KOPT-K1 (cell line): ENCODE data around the gene CDH15.

Experiments used
- H3K27ac ChIP-seq: fragments of 200-600 bp; sonication (generic); 2 replicates; pipeline ENCODE4 v1.5.1; 2016; ENCODE audit warnings: antibody characterized with exemption, mild to moderate bottlenecking, low read depth, low read length; ENCODE audit not compliant: poor library complexity, severe bottlenecking
- H3K36me3 ChIP-seq: fragments of 200-600 bp; sonication (generic); 2 replicates; pipeline ENCODE4 v1.5.1; 2017; ENCODE audit warnings: antibody characterized with exemption, mild to moderate bottlenecking, low read length, moderate library complexity; ENCODE audit not compliant: insufficient read depth
- H3K9me3 ChIP-seq: fragments of 200-600 bp; sonication (generic); 2 replicates; pipeline ENCODE4 v1.5.1; 2017; ENCODE audit warnings: antibody characterized with exemption, low read length, mild to moderate bottlenecking; ENCODE audit not compliant: insufficient read depth, poor library complexity, severe bottlenecking

The CDH15 gene, protein sequence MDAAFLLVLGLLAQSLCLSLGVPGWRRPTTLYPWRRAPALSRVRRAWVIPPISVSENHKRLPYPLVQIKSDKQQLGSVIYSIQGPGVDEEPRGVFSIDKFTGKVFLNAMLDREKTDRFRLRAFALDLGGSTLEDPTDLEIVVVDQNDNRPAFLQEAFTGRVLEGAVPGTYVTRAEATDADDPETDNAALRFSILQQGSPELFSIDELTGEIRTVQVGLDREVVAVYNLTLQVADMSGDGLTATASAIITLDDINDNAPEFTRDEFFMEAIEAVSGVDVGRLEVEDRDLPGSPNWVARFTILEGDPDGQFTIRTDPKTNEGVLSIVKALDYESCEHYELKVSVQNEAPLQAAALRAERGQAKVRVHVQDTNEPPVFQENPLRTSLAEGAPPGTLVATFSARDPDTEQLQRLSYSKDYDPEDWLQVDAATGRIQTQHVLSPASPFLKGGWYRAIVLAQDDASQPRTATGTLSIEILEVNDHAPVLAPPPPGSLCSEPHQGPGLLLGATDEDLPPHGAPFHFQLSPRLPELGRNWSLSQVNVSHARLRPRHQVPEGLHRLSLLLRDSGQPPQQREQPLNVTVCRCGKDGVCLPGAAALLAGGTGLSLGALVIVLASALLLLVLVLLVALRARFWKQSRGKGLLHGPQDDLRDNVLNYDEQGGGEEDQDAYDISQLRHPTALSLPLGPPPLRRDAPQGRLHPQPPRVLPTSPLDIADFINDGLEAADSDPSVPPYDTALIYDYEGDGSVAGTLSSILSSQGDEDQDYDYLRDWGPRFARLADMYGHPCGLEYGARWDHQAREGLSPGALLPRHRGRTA

DNA sequence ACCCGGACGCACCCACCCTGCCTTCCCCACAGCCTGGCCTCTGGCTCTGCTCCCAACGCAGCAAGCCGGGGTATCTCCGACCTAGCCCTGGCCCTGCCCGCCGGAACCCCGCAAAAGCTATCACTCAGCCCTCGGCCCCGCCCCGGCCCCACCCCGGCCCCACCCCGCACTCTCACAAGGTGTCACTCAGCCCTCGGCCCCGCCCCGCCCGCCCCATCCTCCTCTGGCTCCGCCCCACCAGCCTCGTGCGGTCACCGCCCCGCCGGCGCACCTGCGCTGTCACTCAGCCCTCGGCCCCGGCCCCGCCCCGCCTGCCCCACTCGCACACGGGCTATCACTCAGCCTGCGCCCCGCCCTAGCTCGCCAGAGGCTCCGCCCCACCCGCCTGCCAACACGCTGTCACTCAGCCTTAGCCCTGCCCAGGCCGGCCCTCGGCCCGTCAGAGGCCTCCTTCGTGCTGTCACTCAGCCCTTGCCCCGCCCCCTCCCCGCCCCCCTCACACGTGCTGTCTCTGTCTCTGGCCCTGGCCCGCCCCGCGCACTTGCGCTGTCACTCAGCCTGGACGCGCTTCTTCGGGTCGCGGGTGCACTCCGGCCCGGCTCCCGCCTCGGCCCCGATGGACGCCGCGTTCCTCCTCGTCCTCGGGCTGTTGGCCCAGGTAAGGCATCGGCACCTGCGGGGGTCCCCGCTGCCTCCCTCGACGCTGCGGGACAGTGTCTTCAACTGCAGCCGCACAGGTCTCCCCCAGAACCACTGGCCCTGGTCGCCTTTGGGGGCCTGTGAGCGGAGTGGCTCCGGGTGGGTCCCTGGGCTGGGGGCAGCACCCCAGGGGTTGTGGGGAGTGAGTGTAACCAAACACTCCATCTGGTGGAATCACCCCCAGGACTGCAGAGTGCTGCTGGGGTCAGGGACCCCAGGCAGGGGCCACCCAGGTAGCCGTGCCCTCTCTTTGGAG is at the start of gene CDH15:
TSS of gene CDH15 (plus strand) at position 533 of the 955 bp plus-strand sequence. CDS start at position 617, 84 bp downstream.
- Histone ChIP-seq H3K36me3 (no peaks in the 10 kb centered on the region), H3K27ac (no peak within 1 kb of the TSS), H3K9me3 (no peaks in the 10 kb centered on the region)

DNA sequence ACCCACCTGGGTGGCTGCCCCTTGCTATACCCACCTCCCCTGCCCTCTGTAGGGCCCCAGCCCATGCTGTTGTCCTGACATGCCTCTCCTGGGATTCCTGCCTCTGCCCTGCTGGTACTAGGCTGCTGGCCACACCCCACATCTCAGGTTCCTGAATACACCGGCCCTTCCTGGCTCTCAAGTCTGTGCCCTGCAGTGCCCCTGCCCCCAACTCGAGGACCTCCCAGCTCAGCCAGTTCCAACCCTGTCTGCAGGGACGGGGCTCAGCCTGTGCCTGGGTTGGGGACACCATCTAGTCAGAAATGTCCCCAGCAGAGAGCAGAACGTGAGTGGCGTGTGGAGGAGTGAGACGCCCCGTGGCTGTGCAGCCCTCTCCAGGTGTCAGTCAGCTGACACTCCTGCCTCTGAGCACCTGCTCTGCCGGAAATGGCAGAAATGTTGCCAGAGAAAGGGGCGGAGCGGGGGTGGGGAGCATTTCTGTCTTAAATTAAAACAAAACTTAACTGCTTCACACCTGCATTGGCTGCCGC is 49.2 kb upstream of the CDH15 start:
- Histone ChIP-seq H3K27ac (peak overlapping the region; percentile 67), H3K36me3 (peaks cover 97% of the 10 kb centered on the region), H3K9me3 (peaks cover 8% of the 10 kb centered on the region)

DNA sequence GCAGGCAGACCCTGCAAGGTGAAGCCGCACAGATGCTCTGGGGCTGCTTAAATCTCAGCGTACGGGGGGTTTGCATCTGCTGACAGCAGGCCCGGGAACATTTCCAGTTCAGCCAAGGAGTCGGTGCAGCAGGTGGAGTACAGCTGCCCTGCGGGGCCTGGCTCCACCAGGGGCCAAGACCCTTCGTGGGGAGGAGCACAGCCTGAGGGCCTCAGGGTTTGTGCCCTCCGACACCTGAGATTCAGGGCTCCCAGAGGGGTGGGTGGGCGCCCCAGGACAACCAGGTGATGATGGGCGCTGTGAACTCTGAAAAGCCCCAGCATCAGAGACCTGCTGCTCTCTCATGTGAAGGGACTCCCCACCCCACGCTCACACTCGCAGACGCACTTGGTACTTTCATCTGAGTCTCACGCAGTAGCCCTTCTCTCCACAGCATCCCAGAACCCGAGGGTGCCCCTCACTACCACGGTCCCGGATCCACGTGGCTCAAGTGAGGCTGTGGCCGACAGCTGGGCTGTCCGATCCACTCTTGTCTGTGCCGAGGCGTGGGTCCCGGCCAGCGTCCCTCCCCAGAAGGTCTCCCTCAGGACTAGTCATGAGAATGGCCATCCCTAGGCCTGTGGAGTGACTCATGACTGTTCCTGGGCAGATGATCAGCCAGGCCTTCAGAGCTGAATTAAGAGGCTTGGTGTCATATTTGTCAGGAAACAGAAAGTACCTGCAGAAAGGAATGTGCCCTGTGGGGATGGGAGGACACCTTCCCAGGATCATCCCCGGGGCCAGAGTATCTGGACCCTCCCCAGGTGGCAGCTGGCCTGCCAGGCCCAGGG is 48.3 kb upstream of the CDH15 start:
- H3K9me3 ChIP-seq = peaks cover 8% of the 10 kb centered on the region
- peak overlapping the region; percentile 67 for H3K27ac ChIP-seq
- H3K36me3 ChIP-seq = peaks cover 94% of the 10 kb centered on the region

DNA sequence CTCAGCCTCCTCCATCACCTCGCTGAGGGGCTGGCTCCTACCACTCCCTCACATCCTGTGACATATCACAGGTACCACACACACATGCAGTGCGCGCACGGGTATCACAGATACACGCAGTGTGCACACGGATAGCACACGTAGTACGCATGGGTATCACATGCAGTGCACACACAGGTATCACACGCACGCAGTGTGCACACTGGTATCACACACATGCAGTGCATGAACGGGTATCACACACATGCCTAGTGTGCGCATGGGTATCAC is 47.8 kb upstream of the CDH15 start:
- peaks cover 92% of the 10 kb centered on the region for H3K36me3 ChIP-seq
- H3K27ac ChIP-seq = peak overlapping the region; percentile 67
- H3K9me3 ChIP-seq = peaks cover 8% of the 10 kb centered on the region

DNA sequence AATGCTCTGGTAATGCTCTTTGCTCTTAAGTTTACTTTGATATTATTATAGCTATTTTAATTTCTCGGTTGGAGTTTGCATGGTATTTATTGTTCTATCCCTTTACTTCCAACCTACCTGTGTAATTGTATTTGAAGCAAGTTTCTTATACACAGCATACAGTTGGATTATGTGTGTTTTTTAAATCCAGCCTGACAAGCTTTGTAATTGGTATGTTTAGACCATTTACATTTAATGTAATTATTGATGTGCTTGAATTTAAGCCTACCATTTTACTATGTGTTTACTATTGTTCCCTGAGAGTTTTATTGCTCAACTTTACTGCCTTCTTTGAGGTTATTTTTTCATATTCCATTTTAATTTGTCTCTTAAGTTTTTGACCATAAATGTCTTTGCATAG is 42.2 kb upstream of the CDH15 start:
- H3K27ac ChIP-seq = no peak overlapping the region
- peaks cover 14% of the 10 kb centered on the region for H3K9me3 ChIP-seq
- peaks cover 93% of the 10 kb centered on the region for H3K36me3 ChIP-seq

DNA sequence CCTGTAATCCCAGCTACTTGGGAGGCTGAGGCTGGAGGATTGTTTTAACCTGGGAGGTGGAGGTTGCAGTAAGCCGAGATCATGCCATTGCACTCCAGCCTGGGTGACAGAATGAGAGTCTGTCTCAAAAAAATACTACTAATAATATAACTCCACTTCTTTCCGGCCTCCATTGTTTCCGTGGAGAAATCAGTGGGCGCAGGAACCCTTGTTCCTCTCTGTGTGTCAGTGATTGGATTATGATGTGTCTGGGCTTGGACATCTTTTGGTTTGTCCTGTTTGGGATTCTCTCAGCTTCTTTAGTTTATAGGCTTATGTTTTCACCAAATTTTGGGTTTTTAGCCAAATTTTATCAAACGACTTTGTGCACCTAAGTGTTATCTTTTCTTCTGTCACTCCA is 41.1 kb upstream of the CDH15 start:
- peaks cover 10% of the 10 kb centered on the region for H3K9me3 ChIP-seq
- H3K36me3 ChIP-seq = peaks cover 93% of the 10 kb centered on the region

DNA sequence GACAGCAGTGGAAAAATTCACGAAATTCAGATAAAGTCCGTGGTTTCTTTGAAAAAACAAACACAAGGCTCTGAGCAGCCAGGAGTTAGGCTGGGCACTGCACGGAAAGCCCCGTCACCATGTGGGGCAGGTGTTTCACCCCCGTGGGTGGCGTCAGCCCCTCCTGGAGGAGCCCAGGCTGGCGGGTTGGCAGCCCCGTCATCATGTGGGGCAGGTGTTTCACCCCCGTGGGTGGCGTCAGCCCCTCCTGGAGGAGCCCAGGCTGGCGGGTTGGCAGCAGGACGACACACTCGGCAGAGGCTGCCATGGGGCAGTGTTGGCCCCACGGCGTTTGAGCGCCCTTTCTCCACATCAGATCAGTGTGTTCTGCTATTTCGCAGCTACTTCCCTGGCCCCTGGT is 39.8 kb upstream of the CDH15 start:
- H3K27ac ChIP-seq = no peak overlapping the region
- peaks cover 93% of the 10 kb centered on the region for H3K36me3 ChIP-seq

More for the DNA sequence above, 41.1 kb upstream of the CDH15 start:
- no peak overlapping the region for H3K27ac ChIP-seq

DNA sequence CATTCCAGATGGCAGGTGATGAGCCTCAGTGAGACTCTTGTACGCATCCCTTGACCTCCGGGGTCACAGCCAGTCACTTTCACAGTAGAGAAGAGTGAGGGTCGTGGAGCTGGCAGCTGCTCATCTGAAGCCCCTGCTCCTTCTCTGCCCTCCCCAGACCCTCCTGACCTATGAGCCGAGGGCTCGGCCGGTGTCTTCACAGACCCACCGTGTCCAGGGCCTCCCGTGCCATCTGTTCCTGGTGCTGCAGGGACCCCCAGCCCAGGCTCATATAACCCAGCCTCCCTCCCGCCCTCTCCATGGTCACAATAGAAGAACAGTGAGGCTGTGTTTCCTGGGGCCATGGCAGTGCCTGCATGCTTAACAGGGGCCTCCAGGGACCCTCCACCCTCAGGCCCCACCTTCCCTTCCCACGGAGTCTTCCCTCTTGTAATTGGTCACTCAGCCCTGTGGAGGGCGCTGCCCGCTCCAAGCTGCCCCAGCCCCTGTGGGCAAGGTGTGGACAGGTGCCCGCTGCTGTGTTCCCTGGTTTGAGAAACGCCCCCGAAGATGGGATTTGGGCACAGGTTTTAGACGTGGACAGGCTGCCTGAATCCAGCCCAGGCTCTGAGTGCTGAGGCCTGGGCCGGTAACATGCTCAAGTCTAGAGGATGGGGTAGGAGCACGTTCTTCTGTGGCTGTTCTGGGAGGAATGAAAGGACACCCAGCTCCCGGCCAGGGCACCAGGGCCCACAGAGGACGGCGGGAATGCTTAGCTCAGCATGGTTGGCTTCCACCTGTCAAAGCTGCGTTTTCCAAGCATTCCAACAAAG is 39.1 kb upstream of the CDH15 start:
- Histone ChIP-seq H3K9me3 (peaks cover 7% of the 10 kb centered on the region), H3K36me3 (peaks cover 94% of the 10 kb centered on the region), H3K27ac (no peak overlapping the region)

More for the DNA sequence above, 39.8 kb upstream of the CDH15 start:
- peaks cover 7% of the 10 kb centered on the region for H3K9me3 ChIP-seq

DNA sequence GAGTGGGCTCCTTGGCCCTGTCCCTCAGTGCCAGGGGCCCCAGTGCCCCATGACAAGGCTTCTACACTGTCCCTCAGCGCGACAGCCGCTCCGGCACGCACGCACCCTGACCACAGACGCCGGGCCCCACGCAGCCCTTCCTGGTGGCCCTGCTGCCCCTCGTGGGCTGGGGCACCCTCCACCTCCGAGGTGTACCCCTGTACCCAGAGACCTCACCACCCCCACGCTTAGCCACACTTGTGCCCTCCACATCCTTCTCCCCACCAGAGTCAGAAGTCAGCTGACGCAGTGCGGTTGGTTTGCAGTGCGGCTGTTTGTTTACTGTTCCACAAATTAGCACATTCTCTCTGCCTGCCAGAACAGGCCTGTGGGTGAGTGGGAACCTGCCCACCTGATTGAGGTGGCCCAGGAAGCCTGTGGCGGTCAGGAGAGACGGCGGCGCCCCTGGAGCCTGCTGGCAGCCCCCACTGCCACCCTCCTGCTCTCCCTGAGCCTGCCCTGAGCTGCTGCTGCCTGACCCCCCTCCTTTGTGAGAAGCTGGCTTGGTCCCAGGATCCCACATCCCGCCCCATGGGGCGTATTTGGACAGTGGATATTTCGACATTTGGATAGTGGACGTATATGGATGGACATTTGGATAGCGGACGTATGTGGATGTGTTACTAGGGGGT is 38.0 kb upstream of the CDH15 start:
- Histone ChIP-seq H3K9me3 (peaks cover 7% of the 10 kb centered on the region), H3K36me3 (peaks cover 98% of the 10 kb centered on the region), H3K27ac (no peak overlapping the region)

DNA sequence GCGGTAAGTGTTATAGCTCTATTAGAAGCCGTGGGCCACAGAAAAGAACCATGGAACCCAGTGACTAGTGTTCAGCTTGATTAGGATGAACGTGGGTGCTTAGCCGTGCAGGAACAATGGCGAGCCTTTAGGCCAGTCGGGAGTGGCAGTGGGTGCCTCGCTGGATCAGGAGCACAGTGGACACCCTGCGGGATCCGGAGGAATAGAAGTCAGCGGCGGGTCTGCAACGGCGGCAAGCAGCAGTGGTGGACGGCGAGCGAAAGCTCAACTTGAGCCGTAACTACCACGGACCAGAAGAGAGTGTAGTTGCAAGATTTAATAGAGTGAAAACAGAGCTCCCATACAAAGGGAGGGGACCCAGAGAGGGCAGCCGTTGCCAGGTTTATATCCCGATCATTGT is 37.3 kb upstream of the CDH15 start:
- peaks cover 98% of the 10 kb centered on the region for H3K36me3 ChIP-seq
- no peak overlapping the region for H3K27ac ChIP-seq
- H3K9me3 ChIP-seq = peaks cover 6% of the 10 kb centered on the region

DNA sequence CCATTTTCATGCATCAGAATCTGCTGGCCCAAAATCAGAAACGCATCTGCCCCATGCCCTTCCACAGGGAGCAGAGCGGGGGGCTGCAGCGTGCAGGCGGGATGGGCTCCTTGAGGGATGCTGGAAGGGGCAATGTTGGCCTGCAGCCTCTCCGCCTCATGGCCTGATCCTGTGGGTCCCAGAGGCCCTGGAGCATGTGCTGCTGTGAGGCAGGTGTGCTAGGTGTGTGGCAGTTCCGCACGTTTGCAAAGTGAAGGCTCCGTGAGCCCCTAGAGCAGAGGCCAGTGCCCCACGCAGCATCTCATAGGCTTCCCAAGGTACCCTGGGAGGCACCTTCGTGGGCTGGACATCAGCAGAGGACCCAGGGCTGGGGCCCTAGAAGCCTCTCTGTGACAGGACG is 36.4 kb upstream of the CDH15 start:
- Histone ChIP-seq H3K27ac (no peak overlapping the region), H3K9me3 (no peaks in the 10 kb centered on the region), H3K36me3 (peaks cover 98% of the 10 kb centered on the region)

DNA sequence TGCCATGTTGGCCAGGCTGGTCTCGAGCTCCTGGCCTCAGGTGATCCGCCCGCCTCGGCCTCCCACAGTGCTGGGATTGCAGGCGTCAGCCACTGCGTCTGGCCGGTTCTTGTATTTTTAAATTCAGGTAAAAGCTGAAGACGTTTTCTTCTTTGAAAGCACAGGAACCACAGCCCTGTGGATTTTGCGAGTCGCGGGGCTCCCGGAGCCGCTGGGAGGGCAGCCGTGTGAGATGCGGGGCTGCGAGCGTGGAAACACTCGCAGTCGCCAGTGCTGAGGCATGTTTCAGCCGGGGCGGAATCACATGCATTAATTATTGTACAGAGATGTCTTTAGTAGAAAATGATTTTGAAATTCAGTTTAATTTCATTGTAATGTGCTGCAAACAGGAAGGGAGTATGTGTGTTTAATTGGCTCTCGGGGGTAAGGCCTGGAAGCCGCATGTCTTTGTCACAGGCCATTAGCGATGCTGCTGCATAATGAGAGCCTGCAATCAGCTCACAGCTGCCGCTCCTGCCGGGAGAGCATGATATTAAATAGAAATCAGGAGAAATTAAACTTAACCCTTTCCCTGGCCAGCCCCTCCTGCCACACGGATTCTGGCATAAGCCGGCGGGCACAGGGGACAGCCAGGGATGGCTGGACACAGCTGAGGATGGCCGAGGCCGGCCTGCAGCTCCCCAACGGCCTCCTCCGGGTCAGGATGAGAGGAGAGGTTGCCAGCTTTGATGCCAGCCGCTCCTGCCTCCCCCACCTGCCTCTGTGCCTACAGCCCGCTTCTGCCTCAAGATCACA is 35.4 kb upstream of the CDH15 start:
- Histone ChIP-seq H3K9me3 (no peaks in the 10 kb centered on the region), H3K27ac (no peak overlapping the region), H3K36me3 (peaks cover 98% of the 10 kb centered on the region)
